K562 (cell line): ENCODE measurements around the gene DNAH9. TPM values are rescaled to one million over a fixed set of nuclear protein-coding genes. Genes with fewer than 3 reads are reported as not detected.

Source experiments
- ATAC-seq: fragments of 200-7000 bp; cut with Tn5 transposase; 3 replicates; pipeline ENCODE4 v1.9.1; 2020; ENCODE audit warnings: moderate library complexity
- BruUV-seq: library from RNA; stranded (reverse); fragments of 400-500 nt; replicated peaks from 2 replicates; lab custom pipeline; 2021; lab: Mats Ljungman, UMichigan
- CTCF ChIA-PET: fragments of 300-600 bp; formaldehyde crosslinking; extraction: SDS; loops from one replicate; lab custom pipeline; 2021; ENCODE audit warnings: low intra/inter-chr PET ratio; lab: Yijun Ruan, JAX
- POLR2A ChIA-PET: fragments of 300-600, 350-650 bp; sonication (Branson Sonifier 250); formaldehyde crosslinking; extraction: SDS; loops from one replicate; lab custom pipeline; 2021; ENCODE audit warnings: antibody characterized with exemption, inconsistent platforms; lab: Yijun Ruan, JAX
- DNase-seq, 4 experiments: peaks; one replicate each; pipeline versions ENCODE4 v3.0.0 to v3.0.0-alpha.2; 2011 to 2018; ENCODE audit warnings: low spot score in 3 of 4, mixed read lengths in 3 of 4; ENCODE audit errors: extremely low read depth in 1 of 4
- FAIRE-seq: peaks from 2 replicates; lab custom pipeline; 2011; peaks lifted over from hg19 to GRCh38; lab: Jason Lieb, UNC
- H2AFZ ChIP-seq: 2 replicates; pipeline ENCODE4 v1.6.0; 2011; ENCODE audit warnings: low read depth, low read length, control low read depth, inconsistent platforms
- H3K27ac ChIP-seq: fragments of 200-600 bp; 3 replicates; pipeline ENCODE4 v1.8.0; 2011; ENCODE audit warnings: low read depth, mild to moderate bottlenecking, control low read depth, inconsistent platforms, low read length, moderate library complexity, mixed read lengths; ENCODE audit errors: extremely low read depth
- H3K27me3 ChIP-seq, 2 experiments: fragments of 300-600 bp in 1 of 2; 2 replicates in 1 of 2; 3 replicates in 1 of 2; pipeline versions ENCODE4 v1.6.0 to v1.8.0; 2011; ENCODE audit warnings: inconsistent platforms in 2 of 2, low read length in 2 of 2, mild to moderate bottlenecking in 1 of 2, mixed read lengths in 1 of 2, moderate library complexity in 1 of 2; ENCODE audit not compliant: control insufficient read depth in 2 of 2, insufficient read depth in 2 of 2
- H3K36me3 ChIP-seq: fragments of 300-600 bp; 3 replicates; pipeline ENCODE4 v1.8.0; 2011; ENCODE audit warnings: mild to moderate bottlenecking, low read length, inconsistent platforms; ENCODE audit not compliant: control insufficient read depth, insufficient read depth
- H3K4me1 ChIP-seq, 2 experiments: fragments of 200-600 bp in 1 of 2; replicated peaks in 1 of 2; 2 replicates in 1 of 2; 3 replicates in 1 of 2; pipeline versions ENCODE4 v1.5.1 to v1.8.0; 2011; ENCODE audit warnings: inconsistent platforms in 2 of 2, low read length in 2 of 2, mild to moderate bottlenecking in 1 of 2, mixed read lengths in 1 of 2, moderate library complexity in 1 of 2; ENCODE audit not compliant: control insufficient read depth in 2 of 2, insufficient read depth in 2 of 2
- H3K4me2 ChIP-seq: 2 replicates; pipeline ENCODE4 v1.6.1; 2011; ENCODE audit warnings: low read length, control low read depth, inconsistent platforms, mixed read lengths; ENCODE audit not compliant: insufficient read depth
- H3K4me3 ChIP-seq: fragments of 200-600 bp; sonication (generic), shearing (Covaris generic); 2 replicates; pipeline ENCODE4 v1.5.1; 2016; ENCODE audit warnings: control low read depth, inconsistent platforms
- H3K79me2 ChIP-seq: fragments of 200-600 bp; 3 replicates; pipeline ENCODE4 v1.8.0; 2011; ENCODE audit warnings: low read length, inconsistent platforms; ENCODE audit not compliant: control insufficient read depth, insufficient read depth
- H3K9ac ChIP-seq, 2 experiments: 2 replicates each; pipeline versions ENCODE4 v1.6.0 to v1.6.1; 2011; ENCODE audit warnings: low read depth in 2 of 2, low read length in 2 of 2, control low read depth in 1 of 2, inconsistent platforms in 1 of 2, mild to moderate bottlenecking in 1 of 2, mixed read lengths in 1 of 2; ENCODE audit not compliant: insufficient read depth in 1 of 2
- H3K9me1 ChIP-seq: one replicate; pipeline ENCODE4 v1.6.0; 2011; ENCODE audit warnings: inconsistent platforms, mild to moderate bottlenecking, low read length, moderate library complexity; ENCODE audit not compliant: control insufficient read depth, insufficient read depth
- H3K9me3 ChIP-seq: replicated peaks from 2 replicates; pipeline ENCODE4 v1.5.1; 2011; ENCODE audit warnings: low read depth, low read length, inconsistent platforms; ENCODE audit not compliant: control insufficient read depth, insufficient read depth
- H4K20me1 ChIP-seq: replicated peaks from 2 replicates; pipeline ENCODE4 v1.6.1; 2011; ENCODE audit warnings: low read length, inconsistent platforms, mixed read lengths; ENCODE audit not compliant: control insufficient read depth, insufficient read depth
- CBX1 ChIP-seq: sonication (generic); IDR thresholded peaks from 2 replicates; pipeline ENCODE4 v1.6.1; 2016; ENCODE audit warnings: antibody characterized with exemption, low read depth, mild to moderate bottlenecking
- CHD7 ChIP-seq: fragments of 200-600 bp; sonication (generic); IDR thresholded peaks from one replicate; pipeline ENCODE4 v1.6.1; 2012; ENCODE audit warnings: mild to moderate bottlenecking, low read depth, low read length, inconsistent platforms
- DNMT1 ChIP-seq: fragments of 450-650 bp; IDR thresholded peaks from 2 replicates; pipeline ENCODE4 v1.6.1; 2016; ENCODE audit warnings: antibody characterized with exemption, mild to moderate bottlenecking
- ELF4 ChIP-seq: fragments of 450-650 bp; formaldehyde crosslinking; IDR thresholded peaks from 2 replicates; pipeline ENCODE4 v1.4.0; 2022; ENCODE audit warnings: missing genetic modification characterization
- MITF ChIP-seq: IDR thresholded peaks from 2 replicates; pipeline ENCODE4 v1.6.1; 2014; ENCODE audit warnings: antibody characterized with exemption
- NR2C1 ChIP-seq, 2 experiments: fragments of 450-650 bp; IDR thresholded peaks; 2 replicates each; pipeline ENCODE4 v1.6.1; 2017; ENCODE audit warnings: mild to moderate bottlenecking in 2 of 2, antibody characterized with exemption in 1 of 2, inconsistent platforms in 1 of 2, missing compliant biosample characterization in 1 of 2, missing genetic modification characterization in 1 of 2
- PTTG1 ChIP-seq: fragments of 450-650 bp; IDR thresholded peaks from 2 replicates; pipeline ENCODE4 v1.6.1; 2016; ENCODE audit warnings: low read depth, mild to moderate bottlenecking, missing genetic modification characterization, missing compliant biosample characterization
- ZEB2 ChIP-seq: fragments of 450-650 bp; IDR thresholded peaks from 2 replicates; pipeline ENCODE4 v1.6.1; 2016
- ZNF146 ChIP-seq: IDR thresholded peaks from one replicate; pipeline ENCODE4 v1.6.1; 2018; ENCODE audit warnings: missing compliant biosample characterization; ENCODE audit not compliant: unreplicated experiment
- ZNF324 ChIP-seq: fragments of 250-450 bp; sonication (Bioruptor Pico); IDR thresholded peaks from 2 replicates; pipeline ENCODE4 v1.4.0; 2020; ENCODE audit warnings: mild to moderate bottlenecking
- WGBS: fragments of 100-300 bp; shearing (Covaris generic); methylation state at CpG from one replicate; pipeline ENCODE4 v1.1.6; 2016; ENCODE audit warnings: low coverage, mixed read lengths; ENCODE audit not compliant: insufficient coverage; ENCODE audit errors: missing lambda C conversion rate; 5-methylcytosine and 5-hydroxymethylcytosine counted together
- in situ Hi-C: fragments of 300-500 bp; cut with MboI; formaldehyde crosslinking; loops from 4 replicates; pipeline ENCODE4 v1.15.0; 2018; ENCODE audit warnings: inconsistent platforms, mixed read lengths
- intact Hi-C: fragments of 100-400 bp; cut with micrococcal nuclease; formaldehyde crosslinking; loops from 2 replicates; pipeline ENCODE4 v1.14.2; 2022
- polyA plus RNA-seq, 8 experiments: library from polyadenylated mRNA; depleted of rRNA in 4 of 8; stranded (reverse) in 5 of 8; unstranded in 3 of 8; fragments of >200 nt; fragmentation: Nextera tagmentation in 2 of 8; fragmentation: Illumina TruSeq in 1 of 8; extraction: Ambion mirVana in 2 of 8; extraction: Trizol in 1 of 8; gene quantifications; 2 replicates each; pipeline versions ENCODE4 v1.2.1 to v1.2.3, GENCODE V29; 2011 to 2014; ENCODE audit warnings: inconsistent platforms in 1 of 8, missing spikeins in 1 of 8
- total RNA-seq, 7 experiments: library from RNA; depleted of rRNA in 6 of 7; stranded (reverse); fragments of >200 nt in 6 of 7; fragmentation: Illumina TruSeq in 2 of 7; extraction: Trizol in 2 of 7; gene quantifications; 2 replicates each; pipeline versions ENCODE4 v1.2.1 to v1.2.3, GENCODE V29; 2011 to 2021; ENCODE audit warnings: low replicate concordance in 1 of 7
- TF ChIP-seq, protein P1 (sequence below): sonication (generic); formaldehyde crosslinking; IDR thresholded peaks from 2 replicates; pipeline ENCODE4 v1.9.0; 2022; ENCODE audit warnings: mild to moderate bottlenecking, missing genetic modification reagents

DNAH9 gene
- total and polyA plus RNA-seq, 9 of the 15 experiments (the other 6 are each of a cell fraction or from before 2014, with no cell fraction given) = not detected

GRCh38 chr17:11704041-11704440 lies 105.8 kb downstream of the DNAH9 start:
- ATAC-seq (no peak), DNase-seq (no peak), FAIRE-seq (no peak)
- Histone ChIP-seq H3K4me2 (no peak overlapping the region), H3K27ac (no peak overlapping the region), H3K9me1 (no peaks in the 10 kb centered on the region), H2AFZ (no peak overlapping the region), H4K20me1 (no peaks in the 10 kb centered on the region), H3K36me3 (no peaks in the 10 kb centered on the region), H3K4me1 (no peaks in the 10 kb centered on the region), H3K4me3 (no peak overlapping the region), H3K9me3 (no peaks in the 10 kb centered on the region), H3K79me2 (no peaks in the 10 kb centered on the region), H3K9ac (no peak overlapping the region), H3K27me3 (no peaks in the 10 kb centered on the region; a peak in 1 of 5 replicates)
- CTCF ChIA-PET = no interaction called here
- no TSS peak for BruUV-seq
- intact Hi-C loops (no loop called here), in situ Hi-C loops (no loop called here)
- POLR2A ChIA-PET = no interaction called here
- 0% methylated on average over 3 of the region's 3 CpGs for WGBS
- TF ChIP-seq ZEB2 (no peak), NR2C1 (IDR thresholded peaks at IDR 0.05) (no peak), NR2C1 (tag; IDR thresholded peaks at IDR 0.05) (no peak), CHD7 (no peak), ELF4 (CRISPR knock-in tag) (no peak), ZNF146 (CRISPR knock-in tag) (no peak), DNMT1 (no peak), CBX1 (no peak), ZNF324 (CRISPR knock-in tag) (no peak), PTTG1 (tag) (no peak), MITF (no peak)
- TF ChIP-seq, protein P1, sequence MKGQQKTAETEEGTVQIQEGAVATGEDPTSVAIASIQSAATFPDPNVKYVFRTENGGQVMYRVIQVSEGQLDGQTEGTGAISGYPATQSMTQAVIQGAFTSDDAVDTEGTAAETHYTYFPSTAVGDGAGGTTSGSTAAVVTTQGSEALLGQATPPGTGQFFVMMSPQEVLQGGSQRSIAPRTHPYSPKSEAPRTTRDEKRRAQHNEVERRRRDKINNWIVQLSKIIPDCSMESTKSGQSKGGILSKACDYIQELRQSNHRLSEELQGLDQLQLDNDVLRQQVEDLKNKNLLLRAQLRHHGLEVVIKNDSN (CRISPR knock-in tag) = no peak
